Progenitor cell of endocrine pancreas (in vitro differentiated cells): Measurements from ENCODE around the gene UPF3A. TPM values are rescaled to one million over a fixed set of nuclear protein-coding genes. Genes with fewer than 3 reads are reported as not detected.
A peak's percentile ranks its signal among the peaks of the same experiment; 100 is the strongest.

Experiments
- DNase-seq: peaks from one replicate; pipeline ENCODE4 v3.0.0; 2021; ENCODE audit warnings: low spot score; ENCODE audit not compliant: unreplicated experiment
- H3K27ac Mint-ChIP-seq: 2 replicates; pipeline ENCODE4 v1.8.0; 2021; ENCODE audit warnings: mild to moderate bottlenecking, moderate library complexity, mixed read lengths
- H3K27me3 Mint-ChIP-seq: 2 replicates; pipeline ENCODE4 v1.8.0; 2021; ENCODE audit warnings: mixed read lengths
- H3K36me3 Mint-ChIP-seq: 2 replicates; pipeline ENCODE4 v1.8.0; 2022; ENCODE audit warnings: mixed read lengths; ENCODE audit not compliant: insufficient read depth
- H3K4me1 Mint-ChIP-seq: 2 replicates; pipeline ENCODE4 v1.8.0; 2021; ENCODE audit warnings: low read depth, mixed read lengths
- H3K4me3 Mint-ChIP-seq: 2 replicates; pipeline ENCODE4 v1.8.0; 2021; ENCODE audit warnings: low read depth, mild to moderate bottlenecking, moderate library complexity, mixed read lengths
- H3K9me3 Mint-ChIP-seq: 2 replicates; pipeline ENCODE4 v1.8.0; 2021; ENCODE audit warnings: low read depth, mixed read lengths
- total RNA-seq: library from RNA; stranded (reverse); gene quantifications from 2 replicates; pipeline ENCODE4 v1.2.1, GENCODE V29; 2021
- TF ChIP-seq, protein P1 (sequence below): fragments of 200-600 bp; sonication (generic); IDR thresholded peaks from one replicate; pipeline ENCODE4 v1.5.0; 2021; ENCODE audit warnings: antibody characterized with exemption, mild to moderate bottlenecking; ENCODE audit not compliant: unreplicated experiment

Gene UPF3A
- total RNA-seq, 1 donor from 2014 or later = 149 TPM

DNA sequence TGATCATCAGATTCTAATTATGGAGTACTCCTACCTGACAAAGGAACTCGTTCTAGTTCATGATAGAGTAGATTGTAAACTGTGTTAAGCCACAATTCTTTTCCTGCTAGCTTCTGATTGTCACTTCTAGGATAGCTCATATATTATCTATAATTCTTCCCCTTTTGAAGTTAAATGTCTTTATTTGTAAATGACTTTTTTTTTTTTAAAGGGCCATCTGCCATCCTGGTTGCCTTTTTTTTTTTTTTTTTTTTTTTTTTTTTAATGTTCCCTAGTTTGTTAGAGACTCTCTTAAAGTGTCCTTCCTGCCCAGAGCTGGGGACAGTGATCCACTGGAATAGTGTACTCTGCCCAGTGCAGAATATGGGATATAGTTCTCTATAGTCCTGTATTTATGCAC, 37.2 kb downstream of the UPF3A start:
- peaks cover 24% of the 10 kb centered on the region for H3K4me1 Mint-ChIP-seq
- H3K36me3 Mint-ChIP-seq = peaks cover 26% of the 10 kb centered on the region
- TF ChIP-seq, protein P1, sequence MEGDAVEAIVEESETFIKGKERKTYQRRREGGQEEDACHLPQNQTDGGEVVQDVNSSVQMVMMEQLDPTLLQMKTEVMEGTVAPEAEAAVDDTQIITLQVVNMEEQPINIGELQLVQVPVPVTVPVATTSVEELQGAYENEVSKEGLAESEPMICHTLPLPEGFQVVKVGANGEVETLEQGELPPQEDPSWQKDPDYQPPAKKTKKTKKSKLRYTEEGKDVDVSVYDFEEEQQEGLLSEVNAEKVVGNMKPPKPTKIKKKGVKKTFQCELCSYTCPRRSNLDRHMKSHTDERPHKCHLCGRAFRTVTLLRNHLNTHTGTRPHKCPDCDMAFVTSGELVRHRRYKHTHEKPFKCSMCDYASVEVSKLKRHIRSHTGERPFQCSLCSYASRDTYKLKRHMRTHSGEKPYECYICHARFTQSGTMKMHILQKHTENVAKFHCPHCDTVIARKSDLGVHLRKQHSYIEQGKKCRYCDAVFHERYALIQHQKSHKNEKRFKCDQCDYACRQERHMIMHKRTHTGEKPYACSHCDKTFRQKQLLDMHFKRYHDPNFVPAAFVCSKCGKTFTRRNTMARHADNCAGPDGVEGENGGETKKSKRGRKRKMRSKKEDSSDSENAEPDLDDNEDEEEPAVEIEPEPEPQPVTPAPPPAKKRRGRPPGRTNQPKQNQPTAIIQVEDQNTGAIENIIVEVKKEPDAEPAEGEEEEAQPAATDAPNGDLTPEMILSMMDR = no peak
- H3K9me3 Mint-ChIP-seq = no peaks in the 10 kb centered on the region
- no peaks in the 10 kb centered on the region for H3K27me3 Mint-ChIP-seq
- H3K27ac Mint-ChIP-seq = peak overlapping the region; percentile 85
- H3K4me3 Mint-ChIP-seq = no peak overlapping the region
- DNase-seq = no peak

DNA sequence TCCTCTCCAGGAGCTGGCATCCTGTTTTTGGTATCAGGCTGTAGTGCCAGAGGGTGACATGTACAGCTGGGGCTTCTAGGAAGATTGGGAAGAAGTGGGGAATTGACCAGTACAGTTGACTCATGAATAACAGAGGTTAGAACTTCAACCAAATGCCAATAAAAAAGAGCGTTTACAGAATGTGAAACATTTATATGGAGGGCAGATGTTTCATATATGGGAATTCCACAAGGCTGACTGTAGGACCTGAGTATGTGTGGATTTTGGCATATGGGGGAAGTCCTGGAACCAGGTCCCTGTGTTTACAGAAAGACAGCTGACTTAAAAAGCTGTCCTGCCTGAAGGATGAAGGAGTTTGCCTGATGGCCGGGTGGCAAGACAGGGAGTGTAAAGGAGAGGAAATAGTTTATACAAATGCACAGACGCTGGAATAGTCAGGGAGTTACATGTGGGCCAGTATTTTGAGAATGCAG, 38.1 kb downstream of the UPF3A start:
- Mint-ChIP-seq H3K4me1 (peaks cover 24% of the 10 kb centered on the region), H3K9me3 (no peaks in the 10 kb centered on the region), H3K27ac (peak overlapping the region; percentile 5), H3K27me3 (no peaks in the 10 kb centered on the region), H3K4me3 (no peak overlapping the region), H3K36me3 (peaks cover 33% of the 10 kb centered on the region)
- TF ChIP-seq, protein P1 = no peak
- no peak for DNase-seq

DNA sequence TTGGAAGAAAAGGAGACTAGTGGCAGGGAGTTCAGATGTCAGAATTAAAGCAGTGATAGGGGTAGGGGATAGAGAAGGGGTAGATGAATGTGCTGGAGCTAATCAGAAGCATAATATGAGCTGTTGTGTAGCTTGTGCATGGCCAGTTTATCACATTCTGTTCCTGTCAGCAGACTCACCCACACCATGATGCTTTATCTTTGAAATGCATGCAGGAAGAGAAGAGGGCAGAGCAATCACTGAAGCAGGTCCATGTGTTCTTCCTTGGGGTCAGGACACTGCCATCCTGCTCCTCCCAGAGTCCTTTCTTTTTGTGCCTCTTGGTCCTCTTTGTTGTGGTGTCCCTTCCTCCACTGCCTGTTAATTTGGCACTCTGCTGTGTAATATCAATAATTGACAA, 38.7 kb downstream of the UPF3A start:
- TF ChIP-seq, protein P1 = no peak
- H3K36me3 Mint-ChIP-seq = peaks cover 38% of the 10 kb centered on the region
- H3K27me3 Mint-ChIP-seq = no peaks in the 10 kb centered on the region
- no peak for DNase-seq
- H3K4me1 Mint-ChIP-seq = peaks cover 20% of the 10 kb centered on the region
- peak overlapping the region; percentile 70 for H3K27ac Mint-ChIP-seq
- no peaks in the 10 kb centered on the region for H3K9me3 Mint-ChIP-seq
- no peak overlapping the region for H3K4me3 Mint-ChIP-seq

DNA sequence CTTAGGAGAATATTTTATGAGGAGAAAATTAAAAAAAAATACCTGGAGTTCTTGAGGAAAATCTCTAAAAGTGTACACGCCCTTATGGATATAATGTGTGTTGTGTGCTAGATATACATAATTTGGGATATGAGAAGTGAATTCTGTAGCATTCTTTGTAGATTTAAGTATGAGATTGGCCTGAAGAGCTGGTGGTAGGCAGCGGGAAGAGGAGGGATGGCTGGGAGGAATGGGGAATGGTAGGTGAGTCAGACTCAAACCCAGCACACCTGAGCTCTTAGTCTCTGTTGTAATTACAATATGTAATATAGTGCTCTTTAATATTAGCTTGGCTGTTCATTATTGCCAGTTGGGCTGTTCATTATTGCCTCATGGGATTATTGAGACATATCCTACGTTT, 39.9 kb downstream of the UPF3A start:
- TF ChIP-seq, protein P1 = no peak
- Mint-ChIP-seq H3K36me3 (peaks cover 46% of the 10 kb centered on the region), H3K27ac (no peak overlapping the region), H3K4me3 (no peak overlapping the region), H3K27me3 (no peaks in the 10 kb centered on the region), H3K9me3 (no peaks in the 10 kb centered on the region), H3K4me1 (peaks cover 23% of the 10 kb centered on the region)
- DNase-seq = no peak

DNA sequence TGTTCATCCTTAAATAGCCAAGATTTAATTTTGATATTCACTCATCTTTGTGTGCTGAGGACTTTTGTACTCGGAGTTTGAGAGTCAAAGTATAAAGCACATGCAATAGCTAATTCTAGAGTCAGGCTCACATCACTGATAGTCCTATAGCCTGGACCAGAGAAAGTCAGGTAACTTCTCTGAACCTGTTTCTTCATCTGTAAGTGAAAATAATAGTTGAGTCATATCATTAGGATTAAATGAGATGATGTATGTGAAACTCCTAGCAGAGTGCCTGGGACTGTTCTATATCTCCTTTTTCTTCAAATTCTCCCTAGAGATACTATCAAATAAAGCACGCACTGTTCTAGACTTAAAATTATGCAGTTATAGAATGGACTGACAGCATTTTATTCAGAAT, 41.9 kb downstream of the UPF3A start:
- Mint-ChIP-seq H3K9me3 (no peaks in the 10 kb centered on the region), H3K4me1 (peaks cover 16% of the 10 kb centered on the region), H3K27me3 (no peaks in the 10 kb centered on the region), H3K36me3 (peaks cover 50% of the 10 kb centered on the region), H3K4me3 (no peak overlapping the region), H3K27ac (no peak overlapping the region)
- TF ChIP-seq, protein P1 = no peak
- no peak for DNase-seq
